ENCODE data around the gene AP2B1. TPM values are rescaled to one million over a fixed set of nuclear protein-coding genes. Genes with fewer than 3 reads are reported as not detected.

The AP2B1 gene
- total and polyA plus RNA-seq, 9 of the 15 experiments (the other 6 are each of a cell fraction or from before 2014, with no cell fraction given): 60.1 to 287 (median 105) TPM

DNA sequence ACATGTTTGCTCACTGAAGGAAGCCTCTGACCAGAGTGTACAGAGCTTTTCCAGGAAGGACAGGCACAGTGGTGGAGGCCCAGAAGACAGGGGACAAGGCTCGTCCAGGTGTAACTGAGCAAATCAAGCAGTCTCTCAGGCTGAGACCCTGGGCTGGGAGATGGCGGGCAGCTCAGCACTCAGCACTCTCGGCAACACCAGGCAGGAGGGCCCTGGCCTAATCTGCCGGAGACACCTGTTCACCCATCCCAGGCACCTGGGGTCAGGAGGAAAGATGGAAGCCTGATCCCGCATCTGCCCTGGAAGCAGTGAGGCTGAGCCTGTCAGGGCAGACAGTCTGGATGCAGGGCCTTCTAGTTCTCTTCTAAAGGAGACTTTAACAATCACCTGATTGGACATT, 149.1 kb downstream of the AP2B1 start:
- H3K4me3 ChIP-seq: no peak overlapping the region
- ChIA-PET POLR2A (interaction anchor here (1.1 kb wide), 2 partner anchors 13 to 73 kb away, joined by 3 to 4 read pairs; partner anchors contain the start of gene TAF15), CTCF (ENCODE audit: low intra/inter-chr PET ratio) (no interaction called here)
- H3K4me2 ChIP-seq (ENCODE audit: insufficient read depth, low read length): no peak overlapping the region
- no peaks in the 10 kb centered on the region for H3K9me3 ChIP-seq (replicated peaks; ENCODE audit: control insufficient read depth, insufficient read depth, low read depth, low read length)
- in situ Hi-C loops (cut with MboI): loop anchor here (25.0 kb wide), 1 partner anchor 1299 kb away; no protein-coding TSS in a partner anchor
- H3K4me1 ChIP-seq (replicated peaks in 1 of 2; ENCODE audit: control insufficient read depth in 2 of 2, insufficient read depth in 2 of 2, low read length in 2 of 2): peaks cover under 1 to 21% of the 10 kb centered on the region in 2 experiments; a peak in 3 of 5 replicates
- no peak for DNase-seq (ENCODE audit: extremely low read depth in 1 of 4, low spot score in 3 of 4)
- peaks cover 33 to 68% of the 10 kb centered on the region in 2 experiments for H3K27me3 ChIP-seq (ENCODE audit: control insufficient read depth in 2 of 2, insufficient read depth in 2 of 2, low read length in 2 of 2)
- no peak for FAIRE-seq
- H3K36me3 ChIP-seq (ENCODE audit: control insufficient read depth, insufficient read depth, low read length): no peaks in the 10 kb centered on the region
- intact Hi-C loops (cut with micrococcal nuclease): no loop called here
- H3K79me2 ChIP-seq (ENCODE audit: control insufficient read depth, insufficient read depth, low read length): no peaks in the 10 kb centered on the region
- TF ChIP-seq FOXA3 (CRISPR knock-in tag; conservative IDR thresholded peaks at IDR 0.05 in 1 of 2, IDR thresholded peaks at IDR 0.05 in 1 of 2): no peak
- TF ChIP-seq IRF2 (CRISPR knock-in tag; IDR thresholded peaks at IDR 0.05): no peak
- no peak for ATAC-seq
- no peak overlapping the region for H3K9ac ChIP-seq (ENCODE audit: insufficient read depth in 1 of 2, low read depth in 2 of 2, low read length in 2 of 2)
- no TSS peak for BruUV-seq (replicated peaks)
- H2AFZ ChIP-seq (ENCODE audit: low read depth, low read length): no peak overlapping the region
- H3K27ac ChIP-seq (ENCODE audit: extremely low read depth, low read depth, low read length): no peak overlapping the region
- H4K20me1 ChIP-seq (replicated peaks; ENCODE audit: control insufficient read depth, insufficient read depth, low read length): peaks cover 3% of the 10 kb centered on the region
- 6% methylated on average over 5 of the region's 5 CpGs for WGBS (ENCODE audit: insufficient coverage, low coverage, missing lambda C conversion rate)
- no peaks in the 10 kb centered on the region for H3K9me1 ChIP-seq (ENCODE audit: control insufficient read depth, insufficient read depth, low read length)

DNA sequence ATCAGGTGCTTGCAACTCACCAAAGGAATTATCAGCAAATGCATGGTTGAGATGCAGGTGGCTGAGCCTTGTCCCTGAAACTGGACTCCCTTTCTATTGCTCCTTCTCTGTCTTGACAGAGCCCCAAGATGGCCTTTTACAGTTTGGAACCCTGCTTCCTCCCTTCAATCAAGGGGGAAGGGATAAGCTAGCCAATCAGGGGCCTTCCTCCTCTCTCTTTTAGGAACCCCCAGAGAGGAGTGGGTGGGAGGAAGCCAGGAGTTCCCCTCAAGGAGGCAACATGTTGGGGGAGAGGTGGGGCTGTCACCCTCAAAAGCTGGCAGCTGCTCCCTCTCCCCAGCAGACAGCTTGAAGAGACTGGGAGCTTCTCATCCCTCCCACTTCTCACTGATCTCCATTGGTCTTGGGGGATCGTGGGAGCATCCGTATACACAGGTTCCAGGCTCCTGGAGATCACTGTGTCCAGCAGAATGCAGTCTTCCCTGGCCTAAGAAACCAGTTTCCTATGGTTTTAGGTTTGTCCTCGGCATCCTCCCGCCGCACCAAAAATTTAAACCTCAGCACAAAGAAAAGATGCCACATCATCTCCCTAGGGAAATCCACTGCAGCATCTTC, 151.5 kb downstream of the AP2B1 start:
- DNase-seq (ENCODE audit: extremely low read depth in 1 of 4, low spot score in 3 of 4): no peak
- intact Hi-C loops (cut with micrococcal nuclease): no loop called here
- no peak overlapping the region for H2AFZ ChIP-seq (ENCODE audit: low read depth, low read length)
- no peaks in the 10 kb centered on the region for H3K36me3 ChIP-seq (ENCODE audit: control insufficient read depth, insufficient read depth, low read length)
- H3K27ac ChIP-seq (ENCODE audit: extremely low read depth, low read depth, low read length): no peak overlapping the region
- no peak overlapping the region for H3K4me3 ChIP-seq
- no TSS peak for BruUV-seq (replicated peaks)
- no peak overlapping the region for H3K9ac ChIP-seq (ENCODE audit: insufficient read depth in 1 of 2, low read depth in 2 of 2, low read length in 2 of 2)
- peaks cover 33 to 75% of the 10 kb centered on the region in 2 experiments for H3K27me3 ChIP-seq (ENCODE audit: control insufficient read depth in 2 of 2, insufficient read depth in 2 of 2, low read length in 2 of 2)
- peaks cover 0 to 17% of the 10 kb centered on the region in 2 experiments; a peak in 2 of 5 replicates for H3K4me1 ChIP-seq (replicated peaks in 1 of 2; ENCODE audit: control insufficient read depth in 2 of 2, insufficient read depth in 2 of 2, low read length in 2 of 2)
- no peak for ATAC-seq
- in situ Hi-C loops (cut with MboI): loop anchor here (25.0 kb wide), 1 partner anchor 1301 kb away; no protein-coding TSS in a partner anchor
- FAIRE-seq: no peak
- no peaks in the 10 kb centered on the region for H3K9me3 ChIP-seq (replicated peaks; ENCODE audit: control insufficient read depth, insufficient read depth, low read depth, low read length)
- H3K9me1 ChIP-seq (ENCODE audit: control insufficient read depth, insufficient read depth, low read length): peaks cover 4% of the 10 kb centered on the region
- no peaks in the 10 kb centered on the region for H3K79me2 ChIP-seq (ENCODE audit: control insufficient read depth, insufficient read depth, low read length)
- WGBS (ENCODE audit: insufficient coverage, low coverage, missing lambda C conversion rate): 2% methylated on average over 5 of the region's 5 CpGs
- peaks cover 4% of the 10 kb centered on the region; the same call in 1 of the 2 replicates for H4K20me1 ChIP-seq (replicated peaks; ENCODE audit: control insufficient read depth, insufficient read depth, low read length)
- H3K4me2 ChIP-seq (ENCODE audit: insufficient read depth, low read length): no peak overlapping the region
- POLR2A ChIA-PET: interaction anchor here (0.5 to 0.6 kb wide), 2 partner anchors 162 to 659 kb away, joined by 3 to 4 read pairs; no protein-coding TSS in a partner anchor
- CTCF ChIA-PET (ENCODE audit: low intra/inter-chr PET ratio): interaction anchor here (0.7 kb wide), 1 partner anchor 201 kb away, joined by 3 read pairs; the partner anchor contains the start of gene SLFN12L
- TF ChIP-seq, protein P1, sequence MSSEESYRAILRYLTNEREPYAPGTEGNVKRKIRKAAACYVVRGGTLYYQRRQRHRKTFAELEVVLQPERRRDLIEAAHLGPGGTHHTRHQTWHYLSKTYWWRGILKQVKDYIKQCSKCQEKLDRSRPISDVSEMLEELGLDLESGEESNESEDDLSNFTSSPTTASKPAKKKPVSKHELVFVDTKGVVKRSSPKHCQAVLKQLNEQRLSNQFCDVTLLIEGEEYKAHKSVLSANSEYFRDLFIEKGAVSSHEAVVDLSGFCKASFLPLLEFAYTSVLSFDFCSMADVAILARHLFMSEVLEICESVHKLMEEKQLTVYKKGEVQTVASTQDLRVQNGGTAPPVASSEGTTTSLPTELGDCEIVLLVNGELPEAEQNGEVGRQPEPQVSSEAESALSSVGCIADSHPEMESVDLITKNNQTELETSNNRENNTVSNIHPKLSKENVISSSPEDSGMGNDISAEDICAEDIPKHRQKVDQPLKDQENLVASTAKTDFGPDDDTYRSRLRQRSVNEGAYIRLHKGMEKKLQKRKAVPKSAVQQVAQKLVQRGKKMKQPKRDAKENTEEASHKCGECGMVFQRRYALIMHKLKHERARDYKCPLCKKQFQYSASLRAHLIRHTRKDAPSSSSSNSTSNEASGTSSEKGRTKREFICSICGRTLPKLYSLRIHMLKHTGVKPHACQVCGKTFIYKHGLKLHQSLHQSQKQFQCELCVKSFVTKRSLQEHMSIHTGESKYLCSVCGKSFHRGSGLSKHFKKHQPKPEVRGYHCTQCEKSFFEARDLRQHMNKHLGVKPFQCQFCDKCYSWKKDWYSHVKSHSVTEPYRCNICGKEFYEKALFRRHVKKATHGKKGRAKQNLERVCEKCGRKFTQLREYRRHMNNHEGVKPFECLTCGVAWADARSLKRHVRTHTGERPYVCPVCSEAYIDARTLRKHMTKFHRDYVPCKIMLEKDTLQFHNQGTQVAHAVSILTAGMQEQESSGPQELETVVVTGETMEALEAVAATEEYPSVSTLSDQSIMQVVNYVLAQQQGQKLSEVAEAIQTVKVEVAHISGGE (CRISPR knock-in tag; IDR thresholded peaks at IDR 0.05): no peak
- TF ChIP-seq, protein P2, sequence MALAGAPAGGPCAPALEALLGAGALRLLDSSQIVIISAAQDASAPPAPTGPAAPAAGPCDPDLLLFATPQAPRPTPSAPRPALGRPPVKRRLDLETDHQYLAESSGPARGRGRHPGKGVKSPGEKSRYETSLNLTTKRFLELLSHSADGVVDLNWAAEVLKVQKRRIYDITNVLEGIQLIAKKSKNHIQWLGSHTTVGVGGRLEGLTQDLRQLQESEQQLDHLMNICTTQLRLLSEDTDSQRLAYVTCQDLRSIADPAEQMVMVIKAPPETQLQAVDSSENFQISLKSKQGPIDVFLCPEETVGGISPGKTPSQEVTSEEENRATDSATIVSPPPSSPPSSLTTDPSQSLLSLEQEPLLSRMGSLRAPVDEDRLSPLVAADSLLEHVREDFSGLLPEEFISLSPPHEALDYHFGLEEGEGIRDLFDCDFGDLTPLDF (CRISPR knock-in tag; IDR thresholded peaks at IDR 0.05): no peak
- TF ChIP-seq, protein P3, sequence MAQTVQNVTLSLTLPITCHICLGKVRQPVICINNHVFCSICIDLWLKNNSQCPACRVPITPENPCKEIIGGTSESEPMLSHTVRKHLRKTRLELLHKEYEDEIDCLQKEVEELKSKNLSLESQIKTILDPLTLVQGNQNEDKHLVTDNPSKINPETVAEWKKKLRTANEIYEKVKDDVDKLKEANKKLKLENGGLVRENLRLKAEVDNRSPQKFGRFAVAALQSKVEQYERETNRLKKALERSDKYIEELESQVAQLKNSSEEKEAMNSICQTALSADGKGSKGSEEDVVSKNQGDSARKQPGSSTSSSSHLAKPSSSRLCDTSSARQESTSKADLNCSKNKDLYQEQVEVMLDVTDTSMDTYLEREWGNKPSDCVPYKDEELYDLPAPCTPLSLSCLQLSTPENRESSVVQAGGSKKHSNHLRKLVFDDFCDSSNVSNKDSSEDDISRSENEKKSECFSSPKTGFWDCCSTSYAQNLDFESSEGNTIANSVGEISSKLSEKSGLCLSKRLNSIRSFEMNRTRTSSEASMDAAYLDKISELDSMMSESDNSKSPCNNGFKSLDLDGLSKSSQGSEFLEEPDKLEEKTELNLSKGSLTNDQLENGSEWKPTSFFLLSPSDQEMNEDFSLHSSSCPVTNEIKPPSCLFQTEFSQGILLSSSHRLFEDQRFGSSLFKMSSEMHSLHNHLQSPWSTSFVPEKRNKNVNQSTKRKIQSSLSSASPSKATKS (CRISPR knock-in tag; IDR thresholded peaks at IDR 0.05): no peak
- no peak for TF ChIP-seq KLF1 (tag; IDR thresholded peaks at IDR 0.05)

Measured in K562 (cell line).